ENCODE measurements around the gene CCT4. TPM values are rescaled to one million over a fixed set of nuclear protein-coding genes. Genes with fewer than 3 reads are reported as not detected.
"Not testable (repeated sequence)": the region's sequence is repeated elsewhere in the genome, so short reads cannot be mapped to it uniquely, and the experiment has no call there.

CCT4 gene
- total RNA-seq, 2 donors from 2014 or later, result 314 to 331 TPM

DNA sequence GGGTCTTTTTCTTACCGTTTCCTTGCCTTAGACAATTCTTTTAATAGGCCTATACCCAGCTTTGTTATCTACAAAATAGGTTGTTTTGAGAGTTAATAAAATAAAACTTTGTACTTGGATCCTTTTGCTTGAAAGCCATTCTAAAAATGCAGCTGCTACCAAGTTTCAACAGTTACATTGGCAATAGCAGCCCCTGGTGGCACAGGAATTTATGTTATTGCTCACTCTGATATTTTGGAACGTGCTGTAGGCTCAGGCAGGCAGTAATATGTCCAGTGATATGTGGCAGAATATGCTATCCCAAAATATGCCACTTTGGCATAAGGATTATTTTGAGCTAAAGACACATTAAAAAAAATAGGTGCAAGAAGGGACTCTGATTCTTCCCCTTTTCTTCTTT is 10.4 kb upstream of the CCT4 start:
- H3K27ac Mint-ChIP-seq, result no peak overlapping the region
- DNase-seq (ENCODE audit: low spot score in 2 of 2) (no peak), ATAC-seq (no peak)
- no peaks in the 10 kb centered on the region for H3K9me3 Mint-ChIP-seq
- no peaks in the 10 kb centered on the region for H3K36me3 Mint-ChIP-seq

GRCh38 chr2:61887717-61888266 is 664 bp downstream of the CCT4 start:
- DNase-seq (ENCODE audit: low spot score in 2 of 2), result peak in 1 of 2 donors; percentile 18

GRCh38 chr2:61885896-61886603 is 2.4 kb downstream of the CCT4 start:
- Mint-ChIP-seq H3K36me3 (peaks cover 19 to 22% of the 10 kb centered on the region in 2 donors), H3K9me3 (no peaks in the 10 kb centered on the region), H3K27ac (peak overlapping the region; percentile 96 to 99)
- ATAC-seq (no peak), DNase-seq (ENCODE audit: low spot score in 2 of 2) (no peak)

More at GRCh38 chr2:61887717-61888266, 664 bp downstream of the CCT4 start:
- Mint-ChIP-seq H3K27ac (peak overlapping the region; percentile 96 to 99), H3K36me3 (peaks cover 19 to 20% of the 10 kb centered on the region in 2 donors), H3K9me3 (no peaks in the 10 kb centered on the region)
- peak in 1 of 2 donors; percentile 16 for ATAC-seq

GRCh38 chr2:61882850-61883249 is 5.6 kb downstream of the CCT4 start:
- H3K27ac Mint-ChIP-seq, result peak overlapping the region in 1 of 2 donors; percentile 44
- H3K9me3 Mint-ChIP-seq, result no peaks in the 10 kb centered on the region
- ATAC-seq (no peak), DNase-seq (ENCODE audit: low spot score in 2 of 2) (no peak)
- peaks cover 13 to 24% of the 10 kb centered on the region in 2 donors for H3K36me3 Mint-ChIP-seq

- ATAC-seq; DNase-seq (ENCODE audit: low spot score in 2 of 2); H3K9me3 Mint-ChIP-seq; H3K36me3 Mint-ChIP-seq: not testable (repeated sequence)
- H3K27ac Mint-ChIP-seq, result peak overlapping the region in 1 of 2 donors; percentile 55
These were observed 9.1 kb downstream of the CCT4 start for GRCh38 chr2:61879351-61879750.

DNA sequence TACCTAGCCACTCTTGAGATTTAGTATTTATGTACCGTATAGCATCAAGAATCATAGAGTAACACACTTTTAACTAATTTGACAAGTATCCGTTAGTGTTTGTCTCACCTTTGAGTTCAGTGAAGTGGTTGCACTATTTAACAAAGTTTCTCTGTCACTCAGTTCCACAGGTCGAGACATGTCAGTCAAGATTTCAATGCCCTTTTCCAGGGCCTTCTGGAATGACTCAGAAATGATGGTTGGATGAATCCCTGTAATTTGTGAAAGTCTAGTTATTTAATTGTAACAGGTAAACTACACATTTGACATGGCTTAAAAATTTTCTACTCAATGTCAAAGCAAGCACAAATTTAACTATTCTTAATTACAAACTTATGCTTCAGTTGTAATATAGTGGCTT is 9.7 kb downstream of the CCT4 start:
- Mint-ChIP-seq H3K9me3 (no peaks in the 10 kb centered on the region), H3K27ac (peak overlapping the region in 1 of 2 donors; percentile 55), H3K36me3 (peaks cover 0 to 10% of the 10 kb centered on the region in 2 donors)
- DNase-seq (ENCODE audit: low spot score in 2 of 2) (no peak), ATAC-seq (no peak)

- no peaks in the 10 kb centered on the region for H3K9me3 Mint-ChIP-seq
- H3K27ac Mint-ChIP-seq, result no peak overlapping the region
- ATAC-seq (no peak), DNase-seq (ENCODE audit: low spot score in 2 of 2) (no peak)
- peaks cover 3 to 6% of the 10 kb centered on the region in 2 donors for H3K36me3 Mint-ChIP-seq
These were observed 10.7 kb downstream of the CCT4 start for GRCh38 chr2:61877571-61878245.

DNA sequence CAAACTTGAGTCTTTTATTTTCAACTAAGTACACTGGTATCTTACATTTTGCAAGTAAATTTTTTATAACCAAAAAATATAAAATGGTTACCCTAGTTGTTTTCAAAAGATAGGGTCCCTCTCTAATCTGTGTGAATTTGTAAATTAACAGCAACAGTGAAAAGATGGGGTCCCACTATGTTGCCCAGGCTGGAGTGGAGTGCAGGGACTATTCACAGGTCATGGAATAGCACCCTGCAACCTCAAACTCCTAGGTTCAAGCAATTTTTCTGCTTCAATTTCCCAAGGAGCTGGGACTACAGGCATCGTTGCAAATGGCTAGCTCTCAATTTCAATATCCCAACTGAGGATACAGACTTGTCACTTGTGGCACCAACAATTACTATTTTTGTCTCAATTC is 12.1 kb downstream of the CCT4 start:
- no peak for DNase-seq (ENCODE audit: low spot score in 2 of 2)
- H3K36me3 Mint-ChIP-seq, result peaks cover 8 to 11% of the 10 kb centered on the region in 2 donors
- no peak overlapping the region for H3K27ac Mint-ChIP-seq
- no peak for ATAC-seq
- H3K9me3 Mint-ChIP-seq, result no peaks in the 10 kb centered on the region

- H3K9me3 Mint-ChIP-seq; ATAC-seq; H3K27ac Mint-ChIP-seq; DNase-seq (ENCODE audit: low spot score in 2 of 2): not testable (repeated sequence)
- peaks cover 24 to 62% of the 10 kb centered on the region in 2 donors for H3K36me3 Mint-ChIP-seq
These were observed 21.9 kb downstream of the CCT4 start for GRCh38 chr2:61866482-61867089.

GRCh38 chr2:61862085-61862484 is 26.4 kb downstream of the CCT4 start:
- ATAC-seq, result peak in 1 of 2 donors; percentile 21
- Mint-ChIP-seq H3K9me3 (no peaks in the 10 kb centered on the region), H3K27ac (no peak overlapping the region), H3K36me3 (peaks cover 30 to 38% of the 10 kb centered on the region in 2 donors)
- DNase-seq (ENCODE audit: low spot score in 2 of 2), result no peak

DNA sequence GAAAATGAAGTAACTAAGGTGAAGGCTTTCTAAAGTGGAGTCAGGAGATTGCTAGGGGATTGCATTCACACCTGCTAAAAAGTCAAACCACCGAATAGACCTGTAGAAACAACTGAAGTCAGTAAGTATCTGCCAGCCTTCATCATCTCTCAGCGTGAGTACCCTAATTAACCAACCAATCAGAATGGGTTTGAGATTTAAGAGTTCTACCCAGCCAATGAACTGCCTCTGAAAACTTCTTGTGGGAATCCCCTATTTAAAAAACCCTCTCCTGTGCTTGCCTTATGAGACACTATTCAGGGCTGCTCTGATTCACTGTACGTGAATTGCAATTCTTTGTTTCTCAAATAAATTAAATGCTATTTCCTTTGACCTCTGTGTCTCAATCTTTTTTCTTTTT is 31.2 kb downstream of the CCT4 start:
- no peak for DNase-seq (ENCODE audit: low spot score in 2 of 2)
- no peak overlapping the region for H3K27ac Mint-ChIP-seq
- H3K36me3 Mint-ChIP-seq, result peaks cover 0 to 11% of the 10 kb centered on the region in 2 donors
- ATAC-seq, result no peak
- no peaks in the 10 kb centered on the region for H3K9me3 Mint-ChIP-seq

DNA sequence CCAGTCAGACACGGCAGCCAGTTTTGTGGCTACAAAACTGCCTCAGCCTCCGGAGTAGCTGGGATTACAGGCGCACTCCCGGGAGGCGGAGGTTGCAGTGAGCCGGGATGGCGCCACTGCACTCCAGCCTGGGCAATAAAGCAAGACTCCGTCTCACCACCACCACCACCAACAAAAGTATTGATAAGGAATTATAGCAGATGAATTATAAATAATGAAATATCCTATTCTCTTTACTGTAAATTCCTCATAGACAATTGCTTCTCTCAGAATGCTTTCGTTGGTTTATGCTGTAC is 33.2 kb downstream of the CCT4 start:
- DNase-seq (ENCODE audit: low spot score in 2 of 2), result no peak
- peak overlapping the region in 1 of 2 donors; percentile 92 for H3K27ac Mint-ChIP-seq
- no peak for ATAC-seq
- H3K36me3 Mint-ChIP-seq, result peaks cover 0 to 11% of the 10 kb centered on the region in 2 donors
- no peaks in the 10 kb centered on the region for H3K9me3 Mint-ChIP-seq

GRCh38 chr2:61854564-61855317 is 33.7 kb downstream of the CCT4 start:
- peak; percentile 91 to 92 for ATAC-seq
- DNase-seq (ENCODE audit: low spot score in 2 of 2), result peak; percentile 83 to 88
- peak overlapping the region; percentile 92 to 98 for H3K27ac Mint-ChIP-seq
- H3K9me3 Mint-ChIP-seq, result no peaks in the 10 kb centered on the region
- H3K36me3 Mint-ChIP-seq, result peaks cover 0 to 7% of the 10 kb centered on the region in 2 donors

DNA sequence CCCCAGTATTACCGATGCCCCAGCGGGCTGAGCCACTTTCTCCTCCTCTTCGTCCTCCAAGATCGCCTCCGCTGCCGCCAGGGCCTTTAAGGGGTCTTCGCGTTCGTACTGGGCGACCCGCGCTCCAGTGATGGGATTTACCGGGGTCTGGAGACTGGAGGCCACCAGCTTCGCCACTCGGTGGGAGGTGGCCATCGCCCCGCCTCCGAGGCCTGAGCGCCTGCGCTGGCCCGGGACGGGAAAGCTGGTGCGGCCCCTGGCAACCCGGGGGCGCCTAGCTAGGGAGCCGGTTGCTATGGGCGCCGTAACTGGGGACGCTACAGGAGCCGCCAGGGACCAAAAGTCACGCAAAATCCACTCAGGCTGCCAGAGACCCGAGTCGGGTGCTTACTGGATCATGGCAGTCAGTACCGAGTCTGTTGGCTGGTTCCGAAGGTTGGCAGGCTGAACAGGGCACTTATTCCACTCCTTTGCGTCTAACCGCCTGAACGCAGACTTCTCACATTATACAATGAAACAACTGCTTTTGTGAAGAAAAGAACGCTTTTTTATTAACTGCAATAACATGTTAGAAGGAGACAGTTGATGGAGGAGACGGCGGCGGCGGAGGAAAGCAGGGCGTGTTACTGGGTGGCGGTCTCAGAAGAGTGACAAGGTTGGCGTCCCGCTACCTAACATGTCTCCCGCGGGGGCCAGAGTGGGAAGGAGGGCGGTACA is 34.5 kb downstream of the CCT4 start, which contains the start of gene FAM161A:
FAM161A (minus strand) TSS at position 214 of the 717 bp plus-strand sequence; CDS start at position 195, 19 bp downstream.
- peak; percentile 79 to 83 for DNase-seq (ENCODE audit: low spot score in 2 of 2)
- Mint-ChIP-seq H3K9me3 (no peaks in the 10 kb centered on the region), H3K27ac (peak within 1 kb of the TSS; percentile 92 to 98), H3K36me3 (peaks cover 0 to 6% of the 10 kb centered on the region in 2 donors)
- peak; percentile 81 for ATAC-seq

GRCh38 chr2:61853086-61853846 is 35.2 kb downstream of the CCT4 start:
- Mint-ChIP-seq H3K9me3 (no peaks in the 10 kb centered on the region), H3K36me3 (peaks cover 0 to 4% of the 10 kb centered on the region in 2 donors), H3K27ac (peak overlapping the region; percentile 92 to 98)
- DNase-seq (ENCODE audit: low spot score in 2 of 2), result no peak
- peak; percentile 58 to 62 for ATAC-seq

Measured in activated naive CD4-positive, alpha-beta T cell treated with anti-CD3 and anti-CD28 coated beads, Interleukin-2, amount 50 U/mL, for 72 hours (primary cell).